ENCODE results near the gene EXD3.

GRCh38 chr9:137281345-137282116, 141.4 kb downstream of the EXD3 start:
- TF ChIP-seq CTCF (IDR thresholded peaks at IDR 0.05) (no peak), POLR2A (IDR thresholded peaks at IDR 0.05) (no peak)
